Right kidney (tissue), 9 donors: ENCODE results near the gene OTOP1.
A peak's percentile ranks its signal among the peaks of the same experiment; 100 is the strongest.
"Not testable (repeated sequence)": the region's sequence is repeated elsewhere in the genome, so short reads cannot be mapped to it uniquely, and the experiment has no call there.

ENCODE experiments used
- DNase-seq: peaks from one replicate; pipeline ENCODE4 v3.0.0-alpha.2; 2016
- long read RNA-seq, 8 donors: transcript quantifications; one replicate each; lab custom pipeline, GENCODE V29; 2026

Gene OTOP1
- long read RNA-seq, donor 1: 0 reads
- long read RNA-seq, donor 2: 0 reads
- long read RNA-seq, donor 3: 0 reads
- long read RNA-seq, donor 4: 0 reads
- long read RNA-seq, donor 5: 0 reads
- long read RNA-seq, donor 6: 0 reads
- long read RNA-seq, donor 7: 0 reads
- long read RNA-seq, donor 8: 0 reads

DNA sequence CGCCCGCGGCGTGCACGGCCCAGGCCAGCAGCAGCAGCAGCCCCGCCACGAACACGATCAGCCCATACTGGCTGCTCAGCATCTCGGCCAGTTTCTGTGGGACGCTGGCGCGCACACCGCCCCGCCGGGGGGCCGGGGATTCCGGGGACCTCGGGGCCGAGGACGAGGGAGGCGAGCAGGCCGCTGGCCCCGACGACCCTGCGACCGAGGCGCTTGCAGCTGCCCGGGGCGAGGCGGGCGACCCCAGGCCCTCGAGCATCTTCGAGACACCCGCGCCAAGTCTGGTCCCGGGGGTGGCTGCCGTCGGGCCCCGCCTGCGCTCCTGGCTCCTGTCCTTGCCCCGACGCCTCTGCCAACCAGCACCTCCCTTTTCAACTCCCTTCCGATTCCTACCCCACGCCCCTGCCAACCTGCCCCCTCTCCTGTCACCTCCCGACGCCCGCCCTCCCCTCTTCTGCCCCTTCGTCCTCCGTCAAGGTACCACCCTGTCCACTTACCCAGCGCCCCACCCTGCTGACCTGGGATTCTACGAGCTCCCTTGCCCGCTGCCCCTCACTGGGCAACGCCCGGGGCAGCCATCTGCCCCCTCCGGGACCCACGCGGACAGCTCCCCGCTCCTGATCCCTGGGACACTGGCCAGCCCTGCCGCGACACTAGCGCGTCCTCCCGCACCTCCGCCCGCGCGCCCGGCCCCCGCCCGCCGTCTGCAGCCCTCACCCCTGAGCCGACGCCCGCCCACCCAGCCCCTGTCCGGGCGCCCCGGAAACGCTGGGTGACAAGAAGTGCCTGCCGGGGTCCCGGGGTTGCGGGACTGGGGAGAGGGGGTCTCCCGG, at the start of gene OTOP1:
Gene OTOP1 (minus strand): TSS at position 324 of the 833 bp plus-strand sequence. CDS start 65 bp downstream, at position 259.
- no peak for DNase-seq

DNA sequence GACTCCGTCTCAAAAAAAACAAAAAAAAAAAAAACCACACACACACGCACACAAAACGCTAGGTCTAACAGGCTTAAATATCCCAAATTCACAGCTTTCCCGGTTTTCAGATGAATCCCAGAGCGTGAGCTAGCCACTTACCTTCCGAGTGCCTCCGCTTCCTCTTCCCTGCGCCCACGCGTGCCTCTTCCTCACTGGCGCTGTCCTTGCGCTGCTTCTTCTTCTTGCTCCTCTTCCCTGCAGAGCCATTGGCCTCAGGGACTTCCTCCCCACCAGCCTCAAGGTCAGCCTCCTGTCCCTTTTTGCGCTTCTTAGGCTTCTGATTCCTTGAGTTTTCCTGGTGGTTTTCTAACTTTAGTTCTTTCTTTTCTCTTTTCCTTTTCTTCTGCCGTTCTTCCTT, 47.5 kb upstream of the OTOP1 start:
- no peak for DNase-seq

DNA sequence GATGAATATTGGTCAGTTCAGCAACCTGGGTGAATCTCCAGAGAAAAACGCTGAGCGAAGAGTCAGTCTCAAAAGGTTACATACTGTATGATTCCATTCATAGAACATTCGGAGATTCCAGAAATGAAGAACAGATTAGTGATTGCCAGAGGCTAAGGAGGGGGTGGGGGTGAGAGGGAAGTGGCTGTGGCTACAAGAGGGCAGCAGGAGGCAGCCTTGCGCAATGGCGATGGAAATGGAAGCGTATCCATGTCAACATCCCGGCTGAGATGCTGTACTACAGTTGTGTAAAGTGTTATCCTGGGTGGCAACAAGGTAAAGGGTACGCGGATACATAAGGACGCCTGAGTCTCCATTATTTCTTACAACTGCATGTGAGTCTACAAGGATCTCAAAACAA, 45.2 kb upstream of the OTOP1 start:
- no peak for DNase-seq

DNA sequence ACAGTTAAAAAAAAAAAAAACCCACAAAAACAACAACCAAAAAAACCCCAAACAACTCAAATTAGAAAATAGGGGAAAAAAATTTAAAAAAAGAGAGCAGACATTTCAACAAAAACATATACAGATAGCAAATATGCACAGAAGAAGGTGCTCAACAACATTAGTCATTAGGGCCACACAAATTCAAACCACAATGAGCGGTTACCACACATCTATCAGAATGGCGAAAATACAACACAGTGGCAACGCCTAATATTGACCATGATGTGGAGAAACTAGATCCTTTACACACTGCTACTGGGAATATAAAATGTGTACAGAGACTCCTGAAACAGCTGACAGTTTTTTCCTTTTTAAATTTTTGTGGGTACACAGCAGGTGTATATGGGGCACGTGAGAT, 43.8 kb upstream of the OTOP1 start:
- DNase-seq: no peak

DNA sequence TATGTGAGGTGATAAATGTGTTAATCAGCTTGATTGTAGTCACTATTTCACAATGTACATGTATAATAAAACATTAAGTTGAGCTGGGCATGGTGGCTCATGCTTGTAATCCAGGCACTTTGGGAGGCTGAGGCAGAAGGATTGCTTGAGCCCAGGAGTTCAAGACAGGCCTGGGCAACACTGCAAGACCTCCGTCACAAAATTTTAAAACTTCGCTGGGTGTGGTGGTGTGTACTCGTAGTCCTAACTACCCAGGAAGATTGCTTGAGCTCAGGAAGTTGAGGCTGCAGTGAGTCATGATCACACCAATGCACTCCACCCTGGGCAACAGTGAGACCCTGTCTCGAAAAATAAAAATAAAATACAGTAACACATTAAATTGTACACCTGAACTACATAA, 43.1 kb upstream of the OTOP1 start:
- no peak for DNase-seq

DNA sequence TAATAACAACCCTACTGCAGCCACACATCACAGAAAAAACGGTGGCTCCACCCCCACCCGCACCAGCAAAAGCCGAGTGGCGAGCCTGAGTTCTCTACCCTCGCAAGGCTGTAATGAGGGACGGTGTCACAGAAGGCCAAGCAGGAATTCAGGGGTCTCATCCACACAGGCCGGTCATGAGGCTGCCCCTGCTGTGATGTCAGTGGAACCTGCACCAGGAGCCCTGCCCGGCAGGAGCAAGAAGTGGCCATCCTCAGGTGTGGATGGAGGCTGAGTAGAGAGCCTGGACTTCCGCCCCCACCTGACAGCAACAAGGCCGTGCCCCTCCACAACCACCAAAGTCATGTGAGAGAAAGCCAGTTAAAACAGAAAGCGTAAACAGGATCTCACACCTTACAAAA, 42.6 kb upstream of the OTOP1 start:
- no peak for DNase-seq

DNA sequence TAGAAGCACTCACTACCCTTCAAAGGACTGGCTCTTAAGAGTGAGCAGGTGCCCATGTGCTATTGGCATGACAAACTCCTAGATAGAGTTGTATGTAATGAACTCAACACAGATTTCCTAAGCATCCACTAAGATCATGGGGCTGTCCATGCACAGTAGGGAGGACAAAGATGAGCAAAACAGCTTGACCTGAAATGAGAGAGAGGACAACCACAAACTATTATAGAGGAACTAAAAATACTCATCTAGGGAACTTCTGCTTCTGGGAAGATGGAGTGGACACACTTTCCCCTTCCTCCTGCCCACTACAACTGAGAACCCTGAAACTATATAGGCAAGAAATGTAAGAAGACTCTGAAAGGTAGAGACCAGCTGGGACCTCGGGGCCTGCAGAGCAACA, 42.0 kb upstream of the OTOP1 start:
- no peak for DNase-seq

- DNase-seq: no peak
Measured at GRCh38 chr4:4267981-4268380, 41.3 kb upstream of the OTOP1 start.

- DNase-seq: no peak
Measured at GRCh38 chr4:4260185-4260751, 33.5 kb upstream of the OTOP1 start.

DNA sequence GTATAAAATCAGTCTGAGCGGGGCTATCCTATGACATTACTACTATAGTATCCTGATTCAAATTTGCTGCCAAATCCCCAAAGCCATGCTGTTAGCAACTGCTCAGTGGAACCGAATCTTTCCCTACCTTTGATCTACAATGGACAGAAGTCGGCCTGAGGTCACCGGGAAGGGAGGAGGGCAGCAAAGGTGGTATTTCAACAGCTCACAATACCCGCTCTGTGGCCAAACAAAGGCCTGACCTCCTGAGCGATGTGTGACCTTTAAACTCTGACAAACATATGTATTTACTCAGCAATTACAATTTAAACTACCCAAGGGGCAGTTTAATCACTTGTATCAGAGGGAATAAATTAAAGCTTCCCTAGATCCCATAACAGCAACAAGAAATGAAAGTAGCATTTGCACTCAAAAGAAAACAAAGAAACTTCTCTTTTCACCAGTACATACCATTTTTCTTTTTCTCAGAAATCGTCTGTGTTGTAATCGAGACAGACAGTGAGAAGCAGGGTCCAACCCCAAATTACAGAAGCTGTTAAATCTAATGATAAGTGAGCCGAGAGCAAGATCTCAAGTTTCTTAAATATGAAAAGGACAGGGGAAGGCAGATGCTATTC, 32.9 kb upstream of the OTOP1 start:
- no peak for DNase-seq

DNA sequence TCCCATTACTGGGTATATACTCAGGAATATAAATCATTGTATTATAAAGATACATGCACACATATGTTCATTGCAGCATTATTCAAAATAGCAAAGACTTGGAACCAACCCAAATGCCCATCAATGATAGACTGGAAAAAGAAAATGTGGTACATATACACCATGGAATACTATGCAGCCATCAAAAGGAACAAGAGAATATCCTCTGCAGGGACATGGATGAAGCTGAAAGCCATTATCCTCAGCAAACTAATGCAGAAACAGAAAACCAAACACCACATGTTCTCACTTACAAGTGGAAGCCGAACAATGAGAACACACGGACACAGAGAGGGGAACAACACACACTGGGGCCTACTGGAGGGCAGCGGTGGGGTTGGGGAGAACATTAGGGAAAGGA, 31.0 kb upstream of the OTOP1 start:
- not testable (repeated sequence) for DNase-seq

- DNase-seq: no peak
Measured at GRCh38 chr4:4256799-4257198, 30.1 kb upstream of the OTOP1 start.

GRCh38 chr4:4254666-4255065, 27.9 kb upstream of the OTOP1 start:
- DNase-seq: no peak

GRCh38 chr4:4254199-4254598, 27.5 kb upstream of the OTOP1 start:
- no peak for DNase-seq

GRCh38 chr4:4249866-4250265, 23.1 kb upstream of the OTOP1 start:
- DNase-seq: no peak

DNA sequence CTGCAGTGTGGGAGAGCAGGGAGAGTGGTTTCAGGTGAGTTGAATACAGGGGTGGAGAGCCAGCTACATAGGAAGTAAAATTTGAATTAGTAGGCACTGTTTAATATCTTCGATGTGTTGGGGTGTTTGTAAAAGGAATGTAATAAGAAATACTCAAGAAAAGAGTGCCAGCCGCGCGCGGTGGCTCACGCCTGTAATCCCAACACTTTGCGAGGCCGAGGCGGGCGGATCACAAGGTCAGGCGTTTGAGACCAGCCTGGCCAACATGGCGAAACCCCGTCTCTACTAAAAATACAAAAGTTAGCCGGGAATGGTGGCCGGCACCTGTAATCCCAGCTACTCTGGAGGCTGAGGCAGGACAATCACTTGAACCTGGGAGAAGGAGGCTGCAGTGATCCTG, 22.6 kb upstream of the OTOP1 start:
- not testable (repeated sequence) for DNase-seq

DNA sequence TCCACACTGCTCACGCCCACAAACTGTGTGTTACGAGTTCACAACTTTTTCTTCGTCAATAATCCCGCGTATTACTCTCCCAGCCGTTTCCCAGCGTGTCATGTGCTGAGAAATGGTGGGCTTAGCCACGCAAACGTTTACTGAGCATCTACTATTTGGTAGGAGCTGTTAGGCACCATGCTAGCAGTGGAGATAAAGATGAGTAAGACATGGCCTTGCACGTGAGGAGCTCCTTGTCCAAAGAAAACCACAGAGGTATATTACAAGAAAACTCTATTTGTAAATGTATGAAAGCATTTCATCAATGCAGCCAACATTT, 22.1 kb upstream of the OTOP1 start:
- DNase-seq: no peak

DNA sequence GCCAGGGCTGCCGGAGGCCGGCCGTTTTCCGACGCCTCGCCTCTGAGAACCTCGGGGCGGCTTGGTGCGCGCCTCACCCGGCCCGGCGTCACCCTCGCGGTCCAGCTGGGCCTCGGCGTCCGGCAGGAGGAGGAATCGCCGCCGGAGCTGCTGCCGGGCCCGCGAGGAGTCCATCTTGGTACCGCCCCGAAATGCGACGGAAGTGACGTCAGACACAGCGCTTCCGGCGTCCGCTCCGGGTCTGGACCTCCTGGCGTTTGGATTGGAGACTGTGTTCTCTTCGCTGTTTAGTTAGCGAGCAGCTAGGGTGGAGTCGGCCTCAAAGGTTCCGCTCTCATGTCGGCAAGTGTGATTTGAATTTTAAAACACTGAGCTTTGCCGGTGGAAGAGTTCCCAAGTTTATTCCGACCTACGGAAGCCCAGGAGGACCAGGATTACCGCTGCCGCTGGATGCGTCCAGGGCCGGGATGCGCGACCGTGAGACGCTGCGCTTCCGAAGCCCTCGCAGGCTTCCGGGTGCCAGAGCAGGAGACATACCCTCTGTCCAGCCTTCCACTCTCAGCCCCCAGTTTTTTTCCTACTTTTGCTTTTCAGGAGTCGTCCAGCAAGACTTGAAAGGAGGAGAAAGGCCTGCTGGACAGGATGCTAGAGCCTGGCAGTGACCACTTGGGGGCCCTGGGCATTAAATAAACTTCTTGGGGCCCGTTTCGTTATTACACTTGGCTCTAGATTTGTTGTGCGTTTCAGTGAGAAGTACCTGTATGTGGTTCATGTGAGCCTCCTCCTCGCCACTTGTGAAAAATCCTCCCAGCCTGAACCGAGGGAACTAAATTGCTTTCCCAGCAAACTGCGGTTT, 21.5 kb upstream of the OTOP1 start, which contains the start of gene TMEM128:
Gene TMEM128 (minus strand): TSS at position 195 of the 856 bp plus-strand sequence. CDS start 21 bp downstream, at position 174.
- peak; percentile 98 for DNase-seq

- no peak for DNase-seq
Measured at GRCh38 chr4:4247696-4248028, 20.9 kb upstream of the OTOP1 start.

DNA sequence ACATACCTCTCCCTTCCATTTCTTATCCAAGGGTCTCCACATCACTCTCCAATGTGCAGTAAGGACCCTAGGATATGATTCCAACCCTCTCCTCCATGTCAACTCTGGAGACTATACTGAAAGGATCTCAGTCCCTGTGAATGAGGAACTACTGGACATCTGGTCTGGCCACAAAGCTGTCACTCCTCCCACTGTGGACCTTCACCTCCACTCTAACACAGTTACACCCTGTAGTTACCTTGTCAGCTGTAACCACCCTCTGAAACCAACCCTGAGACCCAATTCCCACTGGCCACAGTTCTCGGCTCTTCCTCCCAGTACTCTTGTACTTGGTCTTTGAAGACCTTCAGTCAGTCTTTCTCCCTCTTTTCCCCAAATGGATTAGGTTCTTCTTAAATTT, 18.4 kb upstream of the OTOP1 start:
- DNase-seq: no peak

- not testable (repeated sequence) for DNase-seq
Measured at GRCh38 chr4:4239551-4239950, 12.8 kb upstream of the OTOP1 start.

GRCh38 chr4:4233610-4234009, 6.9 kb upstream of the OTOP1 start:
- no peak for DNase-seq

GRCh38 chr4:4228356-4228668, 1.6 kb upstream of the OTOP1 start:
- DNase-seq: no peak
